Gastroesophageal sphincter (tissue), 4 donors: ENCODE results near the gene EGFLAM. TPM values are rescaled to one million over a fixed set of nuclear protein-coding genes. Genes with fewer than 3 reads are reported as not detected.

ENCODE experiments used
- ATAC-seq: fragments of 150-250 bp; one replicate; pipeline ENCODE4 v1.9.1; 2016; ENCODE audit warnings: mild to moderate bottlenecking, moderate library complexity
- H3K27ac ChIP-seq, 4 donors: fragments of 200-600 bp; sonication (generic) in 3 of 4; 1 replicate in 3 of 4; 2 replicates in 1 of 4; pipeline ENCODE4 v1.5.1; 2016 to 2019
- H3K27me3 ChIP-seq: fragments of 200-600 bp; sonication (generic); one replicate; pipeline ENCODE4 v1.5.1; 2019
- H3K36me3 ChIP-seq, 2 donors: fragments of 200-600 bp; sonication (generic); one replicate each; pipeline ENCODE4 v1.5.1; 2019; ENCODE audit warnings: control low read depth in 1 of 2
- H3K4me1 ChIP-seq, 3 donors: fragments of 200-600 bp; sonication (generic); 1 replicate in 2 of 3; 2 replicates in 1 of 3; pipeline ENCODE4 v1.5.1; 2016 to 2019; ENCODE audit warnings: control low read depth in 2 of 3
- H3K4me3 ChIP-seq, 2 donors: fragments of 200-600 bp; sonication (generic); one replicate each; pipeline ENCODE4 v1.5.1; 2019; ENCODE audit warnings: mild to moderate bottlenecking in 1 of 2, moderate library complexity in 1 of 2
- H3K9me3 ChIP-seq, 3 donors: fragments of 200-600 bp; sonication (generic); one replicate each; pipeline ENCODE4 v1.5.1; 2017 to 2019; ENCODE audit warnings: control low read depth in 2 of 3
- EP300 ChIP-seq: sonication (generic); formaldehyde crosslinking; IDR thresholded peaks from one replicate; pipeline ENCODE4 v1.6.1; 2017; ENCODE audit warnings: antibody characterized with exemption, mild to moderate bottlenecking
- POLR2A ChIP-seq, 2 donors: fragments of 450-650 bp; IDR thresholded peaks; one replicate each; pipeline ENCODE4 v1.6.1; 2017; ENCODE audit warnings: antibody characterized with exemption in 2 of 2, mild to moderate bottlenecking in 2 of 2, moderate library complexity in 1 of 2
- POLR2AphosphoS5 ChIP-seq: sonication (generic); formaldehyde crosslinking; IDR thresholded peaks from one replicate; pipeline ENCODE4 v1.6.1; 2017; ENCODE audit warnings: antibody characterized with exemption
- WGBS, 2 donors: methylation state at CpG; one replicate each; pipeline ENCODE4 v1.1.5; 2018; ENCODE audit warnings: low coverage in 1 of 2; 5-methylcytosine and 5-hydroxymethylcytosine counted together
- total RNA-seq, 4 donors: library from RNA; depleted of rRNA; stranded (reverse); fragments of >200 nt; gene quantifications; one replicate each; pipeline ENCODE4 v1.1.0, GENCODE V29; 2016
- TF ChIP-seq, protein P1 (sequence below), 4 experiments: fragments of 200-600 bp in 2 of 4; fragments of 450-650 bp in 2 of 4; sonication (generic) in 1 of 4; IDR thresholded peaks; one replicate each; pipeline ENCODE4 v1.5.1; 2017 to 2019; ENCODE audit warnings: antibody characterized with exemption in 4 of 4, mild to moderate bottlenecking in 2 of 4, moderate library complexity in 2 of 4

Gene EGFLAM
- total RNA-seq, 4 donors from 2014 or later: 4.8 to 8.3 (median 7.7) TPM

GRCh38 chr5:38479315-38479904 is 221.1 kb downstream of the EGFLAM start:
- no peak overlapping the region for H3K4me3 ChIP-seq
- H3K36me3 ChIP-seq: peaks cover 0 to 47% of the 10 kb centered on the region in 2 donors
- TF ChIP-seq POLR2A (IDR thresholded peaks at IDR 0.05): no peak
- no peaks in the 10 kb centered on the region for H3K9me3 ChIP-seq
- H3K27ac ChIP-seq: no peak overlapping the region
- WGBS, 2 donors: 42 to 45% methylated on average over 2 to 6 of the region's 6 CpGs
- ATAC-seq: no peak
- H3K4me1 ChIP-seq: peaks cover 0 to 7% (median 0%) of the 10 kb centered on the region in 3 donors
- no peaks in the 10 kb centered on the region for H3K27me3 ChIP-seq

DNA sequence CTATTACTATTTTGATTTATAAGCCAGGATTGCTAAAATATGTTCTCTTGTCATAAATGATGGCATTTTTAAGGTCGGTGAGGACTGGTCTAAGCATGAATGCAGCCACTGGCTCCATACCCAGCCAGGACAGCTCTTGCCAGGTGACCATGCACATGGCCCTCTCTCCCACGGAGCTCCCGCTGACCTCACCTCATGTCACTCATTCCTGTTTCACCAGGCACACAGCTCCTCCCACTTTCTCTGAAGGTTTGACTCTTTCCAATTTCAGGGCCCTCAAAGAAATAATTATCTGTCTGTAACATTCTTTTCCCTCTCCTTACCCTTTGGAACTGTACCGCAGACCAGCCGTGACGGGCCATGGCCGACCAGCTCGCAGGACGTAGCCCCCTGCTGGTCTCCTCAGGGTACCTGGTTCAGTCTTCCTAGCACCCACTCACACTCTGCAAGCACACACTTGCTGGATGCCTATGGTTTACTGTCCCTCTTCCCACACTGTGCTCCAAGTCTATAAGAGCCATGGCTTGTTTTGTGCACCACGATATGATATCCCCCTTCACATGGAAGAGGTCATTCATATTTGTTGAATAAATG is 225.5 kb downstream of the EGFLAM start:
- TF ChIP-seq EP300: no peak
- TF ChIP-seq POLR2AphosphoS5: no peak
- TF ChIP-seq, protein P1, sequence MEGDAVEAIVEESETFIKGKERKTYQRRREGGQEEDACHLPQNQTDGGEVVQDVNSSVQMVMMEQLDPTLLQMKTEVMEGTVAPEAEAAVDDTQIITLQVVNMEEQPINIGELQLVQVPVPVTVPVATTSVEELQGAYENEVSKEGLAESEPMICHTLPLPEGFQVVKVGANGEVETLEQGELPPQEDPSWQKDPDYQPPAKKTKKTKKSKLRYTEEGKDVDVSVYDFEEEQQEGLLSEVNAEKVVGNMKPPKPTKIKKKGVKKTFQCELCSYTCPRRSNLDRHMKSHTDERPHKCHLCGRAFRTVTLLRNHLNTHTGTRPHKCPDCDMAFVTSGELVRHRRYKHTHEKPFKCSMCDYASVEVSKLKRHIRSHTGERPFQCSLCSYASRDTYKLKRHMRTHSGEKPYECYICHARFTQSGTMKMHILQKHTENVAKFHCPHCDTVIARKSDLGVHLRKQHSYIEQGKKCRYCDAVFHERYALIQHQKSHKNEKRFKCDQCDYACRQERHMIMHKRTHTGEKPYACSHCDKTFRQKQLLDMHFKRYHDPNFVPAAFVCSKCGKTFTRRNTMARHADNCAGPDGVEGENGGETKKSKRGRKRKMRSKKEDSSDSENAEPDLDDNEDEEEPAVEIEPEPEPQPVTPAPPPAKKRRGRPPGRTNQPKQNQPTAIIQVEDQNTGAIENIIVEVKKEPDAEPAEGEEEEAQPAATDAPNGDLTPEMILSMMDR (IDR thresholded peaks at IDR 0.05): no peak
- TF ChIP-seq POLR2A (IDR thresholded peaks at IDR 0.05): no peak
- Histone ChIP-seq H3K4me1 (peaks cover 0 to 3% (median 0%) of the 10 kb centered on the region in 3 donors), H3K9me3 (no peaks in the 10 kb centered on the region), H3K27me3 (no peaks in the 10 kb centered on the region), H3K27ac (no peak overlapping the region), H3K36me3 (peaks cover 5 to 91% of the 10 kb centered on the region in 2 donors), H3K4me3 (no peak overlapping the region)
- 85 to 88% methylated on average over 4 to 10 of the region's 10 CpGs for WGBS, 2 donors
- no peak for ATAC-seq

- WGBS, 2 donors: 82 to 89% methylated on average over 4 to 6 of the region's 6 CpGs
- TF ChIP-seq EP300 (no peak), POLR2A (IDR thresholded peaks at IDR 0.05) (no peak), POLR2AphosphoS5 (no peak)
- TF ChIP-seq, protein P1 (IDR thresholded peaks at IDR 0.05): no peak
- H3K36me3 ChIP-seq: peaks cover 0 to 87% of the 10 kb centered on the region in 2 donors
- no peaks in the 10 kb centered on the region for H3K9me3 ChIP-seq
- H3K4me3 ChIP-seq: no peak overlapping the region
- peaks cover 0 to 12% (median 0%) of the 10 kb centered on the region in 3 donors for H3K4me1 ChIP-seq
- no peak overlapping the region for H3K27ac ChIP-seq
- H3K27me3 ChIP-seq: no peaks in the 10 kb centered on the region
- ATAC-seq: no peak
These were observed 235.8 kb downstream of the EGFLAM start for GRCh38 chr5:38494175-38494574.

- H3K4me3 ChIP-seq: no peak overlapping the region
- H3K27ac ChIP-seq: no peak overlapping the region
- 32 to 65% methylated on average over 5 to 7 of the region's 7 CpGs for WGBS, 2 donors
- no peak for ATAC-seq
- TF ChIP-seq POLR2AphosphoS5: no peak
- TF ChIP-seq POLR2A (IDR thresholded peaks at IDR 0.05): no peak
- TF ChIP-seq, protein P1 (IDR thresholded peaks at IDR 0.05): no peak
- TF ChIP-seq EP300: no peak
- H3K27me3 ChIP-seq: no peaks in the 10 kb centered on the region
- H3K4me1 ChIP-seq: peaks cover 0 to 12% (median 0%) of the 10 kb centered on the region in 3 donors
- peaks cover 0 to 89% of the 10 kb centered on the region in 2 donors for H3K36me3 ChIP-seq
- H3K9me3 ChIP-seq: no peaks in the 10 kb centered on the region
These were observed 236.4 kb downstream of the EGFLAM start for GRCh38 chr5:38494763-38495162.

DNA sequence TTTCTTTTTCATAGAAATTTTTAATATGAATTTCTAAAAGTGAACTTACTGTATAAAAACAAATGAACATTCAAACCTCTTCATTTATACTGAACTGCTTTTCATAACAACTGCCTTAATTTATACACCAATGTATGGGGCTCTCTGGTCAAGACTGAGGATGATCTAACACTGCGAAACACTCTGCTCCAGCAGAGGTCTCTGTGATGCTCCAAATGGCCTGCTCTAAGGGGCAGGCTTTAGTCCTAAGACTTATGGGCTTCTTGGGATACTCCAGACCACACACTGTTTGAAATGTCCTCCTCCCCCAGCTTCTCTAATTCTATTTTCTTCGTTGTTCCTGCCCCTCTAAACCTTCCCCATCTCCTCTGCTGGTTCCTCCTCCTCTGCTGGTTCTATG is 239.6 kb downstream of the EGFLAM start:
- peaks cover 0 to 92% of the 10 kb centered on the region in 2 donors for H3K36me3 ChIP-seq
- no peak overlapping the region for H3K27ac ChIP-seq
- H3K9me3 ChIP-seq: no peaks in the 10 kb centered on the region
- TF ChIP-seq EP300 (no peak), POLR2A (IDR thresholded peaks at IDR 0.05) (no peak), POLR2AphosphoS5 (no peak)
- TF ChIP-seq, protein P1 (IDR thresholded peaks at IDR 0.05): peak in 2 of 4 experiments; percentile 14 to 35
- H3K4me1 ChIP-seq: peaks cover 0 to 12% (median 0%) of the 10 kb centered on the region in 3 donors
- ATAC-seq: no peak
- no peak overlapping the region for H3K4me3 ChIP-seq
- H3K27me3 ChIP-seq: no peaks in the 10 kb centered on the region
- WGBS, 2 donors: 58 to 82% methylated on average over 2 of the region's 2 CpGs
